K562 (cell line): ENCODE results near the gene EPN2. TPM values are rescaled to one million over a fixed set of nuclear protein-coding genes. Genes with fewer than 3 reads are reported as not detected.

ENCODE experiments used
- ATAC-seq: fragments of 200-7000 bp; cut with Tn5 transposase; 3 replicates; pipeline ENCODE4 v1.9.1; 2020; ENCODE audit warnings: moderate library complexity
- BruUV-seq: library from RNA; stranded (reverse); fragments of 400-500 nt; replicated peaks from 2 replicates; lab custom pipeline; 2021; lab: Mats Ljungman, UMichigan
- CTCF ChIA-PET: fragments of 300-600 bp; formaldehyde crosslinking; extraction: SDS; loops from one replicate; lab custom pipeline; 2021; ENCODE audit warnings: low intra/inter-chr PET ratio; lab: Yijun Ruan, JAX
- POLR2A ChIA-PET: fragments of 300-600, 350-650 bp; sonication (Branson Sonifier 250); formaldehyde crosslinking; extraction: SDS; loops from one replicate; lab custom pipeline; 2021; ENCODE audit warnings: antibody characterized with exemption, inconsistent platforms; lab: Yijun Ruan, JAX
- DNase-seq, 4 experiments: peaks; one replicate each; pipeline versions ENCODE4 v3.0.0 to v3.0.0-alpha.2; 2011 to 2018; ENCODE audit warnings: low spot score in 3 of 4, mixed read lengths in 3 of 4; ENCODE audit errors: extremely low read depth in 1 of 4
- FAIRE-seq: peaks from 2 replicates; lab custom pipeline; 2011; peaks lifted over from hg19 to GRCh38; lab: Jason Lieb, UNC
- H2AFZ ChIP-seq: 2 replicates; pipeline ENCODE4 v1.6.0; 2011; ENCODE audit warnings: low read depth, low read length, control low read depth, inconsistent platforms
- H3K27ac ChIP-seq: fragments of 200-600 bp; 3 replicates; pipeline ENCODE4 v1.8.0; 2011; ENCODE audit warnings: low read depth, mild to moderate bottlenecking, control low read depth, inconsistent platforms, low read length, moderate library complexity, mixed read lengths; ENCODE audit errors: extremely low read depth
- H3K27me3 ChIP-seq, 2 experiments: fragments of 300-600 bp in 1 of 2; 2 replicates in 1 of 2; 3 replicates in 1 of 2; pipeline versions ENCODE4 v1.6.0 to v1.8.0; 2011; ENCODE audit warnings: inconsistent platforms in 2 of 2, low read length in 2 of 2, mild to moderate bottlenecking in 1 of 2, mixed read lengths in 1 of 2, moderate library complexity in 1 of 2; ENCODE audit not compliant: control insufficient read depth in 2 of 2, insufficient read depth in 2 of 2
- H3K36me3 ChIP-seq: fragments of 300-600 bp; 3 replicates; pipeline ENCODE4 v1.8.0; 2011; ENCODE audit warnings: mild to moderate bottlenecking, low read length, inconsistent platforms; ENCODE audit not compliant: control insufficient read depth, insufficient read depth
- H3K4me1 ChIP-seq, 2 experiments: fragments of 200-600 bp in 1 of 2; replicated peaks in 1 of 2; 2 replicates in 1 of 2; 3 replicates in 1 of 2; pipeline versions ENCODE4 v1.5.1 to v1.8.0; 2011; ENCODE audit warnings: inconsistent platforms in 2 of 2, low read length in 2 of 2, mild to moderate bottlenecking in 1 of 2, mixed read lengths in 1 of 2, moderate library complexity in 1 of 2; ENCODE audit not compliant: control insufficient read depth in 2 of 2, insufficient read depth in 2 of 2
- H3K4me2 ChIP-seq: 2 replicates; pipeline ENCODE4 v1.6.1; 2011; ENCODE audit warnings: low read length, control low read depth, inconsistent platforms, mixed read lengths; ENCODE audit not compliant: insufficient read depth
- H3K4me3 ChIP-seq: fragments of 200-600 bp; sonication (generic), shearing (Covaris generic); 2 replicates; pipeline ENCODE4 v1.5.1; 2016; ENCODE audit warnings: control low read depth, inconsistent platforms
- H3K79me2 ChIP-seq: fragments of 200-600 bp; 3 replicates; pipeline ENCODE4 v1.8.0; 2011; ENCODE audit warnings: low read length, inconsistent platforms; ENCODE audit not compliant: control insufficient read depth, insufficient read depth
- H3K9ac ChIP-seq, 2 experiments: 2 replicates each; pipeline versions ENCODE4 v1.6.0 to v1.6.1; 2011; ENCODE audit warnings: low read depth in 2 of 2, low read length in 2 of 2, control low read depth in 1 of 2, inconsistent platforms in 1 of 2, mild to moderate bottlenecking in 1 of 2, mixed read lengths in 1 of 2; ENCODE audit not compliant: insufficient read depth in 1 of 2
- H3K9me1 ChIP-seq: one replicate; pipeline ENCODE4 v1.6.0; 2011; ENCODE audit warnings: inconsistent platforms, mild to moderate bottlenecking, low read length, moderate library complexity; ENCODE audit not compliant: control insufficient read depth, insufficient read depth
- H3K9me3 ChIP-seq: replicated peaks from 2 replicates; pipeline ENCODE4 v1.5.1; 2011; ENCODE audit warnings: low read depth, low read length, inconsistent platforms; ENCODE audit not compliant: control insufficient read depth, insufficient read depth
- H4K20me1 ChIP-seq: replicated peaks from 2 replicates; pipeline ENCODE4 v1.6.1; 2011; ENCODE audit warnings: low read length, inconsistent platforms, mixed read lengths; ENCODE audit not compliant: control insufficient read depth, insufficient read depth
- CCNT2 ChIP-seq: IDR thresholded peaks from 2 replicates; pipeline ENCODE4 v1.6.1; 2011; ENCODE audit warnings: borderline replicate concordance, low read depth, mild to moderate bottlenecking, moderate library complexity, mixed read lengths, low read length; ENCODE audit not compliant: insufficient read length; ENCODE audit errors: extremely low read depth
- EGR1 ChIP-seq: fragments of 450-650 bp; conservative IDR thresholded peaks from 2 replicates; pipeline ENCODE4 v1.6.1; 2017; ENCODE audit warnings: mild to moderate bottlenecking
- ESRRA ChIP-seq: fragments of 450-650 bp; IDR thresholded peaks from 2 replicates; pipeline ENCODE4 v1.6.1; 2014; ENCODE audit warnings: low read depth, mild to moderate bottlenecking, moderate library complexity, borderline replicate concordance
- ESRRB ChIP-seq: fragments of 250-450 bp; sonication (Bioruptor Pico); IDR thresholded peaks from 2 replicates; pipeline ENCODE4 v1.5.0; 2020; ENCODE audit warnings: mild to moderate bottlenecking, moderate library complexity, borderline replicate concordance
- ETS2 ChIP-seq: IDR thresholded peaks from 2 replicates; pipeline ENCODE4 v1.6.1; 2016; ENCODE audit warnings: borderline replicate concordance, missing genetic modification characterization, mild to moderate bottlenecking, moderate library complexity, missing compliant biosample characterization; ENCODE audit not compliant: poor library complexity, severe bottlenecking
- ILK ChIP-seq: fragments of 450-650 bp; IDR thresholded peaks from 2 replicates; pipeline ENCODE4 v1.6.1; 2016; ENCODE audit warnings: missing genetic modification characterization, low read depth, mild to moderate bottlenecking, missing compliant biosample characterization, moderate library complexity, borderline replicate concordance
- MEF2D ChIP-seq: conservative IDR thresholded peaks from 2 replicates; pipeline ENCODE4 v1.6.1; 2016; ENCODE audit warnings: low read depth, missing genetic modification characterization, missing compliant biosample characterization
- RFX7 ChIP-seq: fragments of 250-450 bp; sonication (Bioruptor Pico); IDR thresholded peaks from 2 replicates; pipeline ENCODE4 v1.5.1; 2021; ENCODE audit warnings: mild to moderate bottlenecking
- RNF2 ChIP-seq: sonication (generic); IDR thresholded peaks from 2 replicates; pipeline ENCODE4 v1.6.1; 2016
- RUNX1 ChIP-seq: sonication (generic); IDR thresholded peaks from 2 replicates; pipeline ENCODE4 v1.6.1; 2016; ENCODE audit warnings: antibody characterized with exemption, low read depth
- TAF9B ChIP-seq: fragments of 450-650 bp; IDR thresholded peaks from 2 replicates; pipeline ENCODE4 v1.6.1; 2018; ENCODE audit warnings: mild to moderate bottlenecking; ENCODE audit not compliant: partially characterized antibody
- TOE1 ChIP-seq, 2 experiments: fragments of 450-650 bp in 1 of 2; sonication (generic) in 1 of 2; formaldehyde crosslinking in 1 of 2; IDR thresholded peaks; 2 replicates each; pipeline versions ENCODE4 v1.7.1 to v1.8.0; 2016 to 2022; ENCODE audit warnings: borderline replicate concordance in 2 of 2, mild to moderate bottlenecking in 2 of 2, antibody characterized with exemption in 1 of 2, inconsistent platforms in 1 of 2, low read depth in 1 of 2, missing genetic modification reagents in 1 of 2, moderate library complexity in 1 of 2
- ZNF212 ChIP-seq: fragments of 450-650 bp; formaldehyde crosslinking; IDR thresholded peaks from 2 replicates; pipeline ENCODE4 v1.4.0; 2020; ENCODE audit warnings: mild to moderate bottlenecking
- ZNF507 ChIP-seq: conservative IDR thresholded peaks from 2 replicates; pipeline ENCODE4 v1.6.1; 2017; ENCODE audit warnings: missing genetic modification characterization, missing compliant biosample characterization
- WGBS: fragments of 100-300 bp; shearing (Covaris generic); methylation state at CpG from one replicate; pipeline ENCODE4 v1.1.6; 2016; ENCODE audit warnings: low coverage, mixed read lengths; ENCODE audit not compliant: insufficient coverage; ENCODE audit errors: missing lambda C conversion rate; 5-methylcytosine and 5-hydroxymethylcytosine counted together
- in situ Hi-C: fragments of 300-500 bp; cut with MboI; formaldehyde crosslinking; loops from 4 replicates; pipeline ENCODE4 v1.15.0; 2018; ENCODE audit warnings: inconsistent platforms, mixed read lengths
- intact Hi-C: fragments of 100-400 bp; cut with micrococcal nuclease; formaldehyde crosslinking; loops from 2 replicates; pipeline ENCODE4 v1.14.2; 2022
- polyA plus RNA-seq, 8 experiments: library from polyadenylated mRNA; depleted of rRNA in 4 of 8; stranded (reverse) in 5 of 8; unstranded in 3 of 8; fragments of >200 nt; fragmentation: Nextera tagmentation in 2 of 8; fragmentation: Illumina TruSeq in 1 of 8; extraction: Ambion mirVana in 2 of 8; extraction: Trizol in 1 of 8; gene quantifications; 2 replicates each; pipeline versions ENCODE4 v1.2.1 to v1.2.3, GENCODE V29; 2011 to 2014; ENCODE audit warnings: inconsistent platforms in 1 of 8, missing spikeins in 1 of 8
- total RNA-seq, 7 experiments: library from RNA; depleted of rRNA in 6 of 7; stranded (reverse); fragments of >200 nt in 6 of 7; fragmentation: Illumina TruSeq in 2 of 7; extraction: Trizol in 2 of 7; gene quantifications; 2 replicates each; pipeline versions ENCODE4 v1.2.1 to v1.2.3, GENCODE V29; 2011 to 2021; ENCODE audit warnings: low replicate concordance in 1 of 7

EPN2 gene
- total and polyA plus RNA-seq, 9 of the 15 experiments (the other 6 are each of a cell fraction or from before 2014, with no cell fraction given) = 1.0 to 12.9 (median 8.9) TPM

DNA sequence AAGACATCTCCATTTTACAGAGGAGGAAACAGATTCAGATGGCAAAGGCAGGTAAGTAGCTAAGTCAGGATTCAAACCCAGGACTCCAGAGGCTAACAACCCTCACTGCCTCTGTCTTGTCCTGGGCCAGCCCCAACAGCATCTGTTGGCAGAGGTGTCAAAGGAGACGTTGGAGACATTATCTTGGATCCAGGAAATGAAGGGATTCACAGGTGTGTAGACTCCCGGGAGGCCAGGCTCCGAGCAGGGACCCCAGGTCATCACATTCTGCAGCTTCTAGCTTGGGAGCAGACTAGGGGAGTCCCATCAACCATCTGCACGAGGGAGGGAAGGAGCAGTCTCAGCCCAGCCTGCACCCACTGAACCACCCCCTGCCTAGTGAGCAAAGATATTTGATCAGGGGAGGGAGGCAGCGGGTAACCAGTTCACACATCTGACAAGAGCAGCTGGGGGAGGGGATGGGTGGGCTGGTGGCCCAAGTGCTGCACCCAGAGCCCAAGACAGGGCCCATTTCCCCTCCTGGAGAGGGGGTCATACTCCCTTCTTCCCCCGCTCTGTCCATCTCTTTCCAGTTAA is 126.4 kb downstream of the EPN2 start:
- no peak for TF ChIP-seq RFX7 (CRISPR knock-in tag)
- TF ChIP-seq ESRRB = no peak
- no peak for TF ChIP-seq ESRRA
- TF ChIP-seq ZNF212 = no peak
- TF ChIP-seq ZNF507 (tag) = no peak
- no peak for TF ChIP-seq EGR1
- no peak for TF ChIP-seq ETS2 (tag)
- TF ChIP-seq ILK (tag) = no peak
- TF ChIP-seq TAF9B = no peak
- no peak for TF ChIP-seq TOE1 (IDR thresholded peaks at IDR 0.05; ENCODE audit: borderline replicate concordance)
- TF ChIP-seq TOE1 (CRISPR knock-in tag; IDR thresholded peaks at IDR 0.05; ENCODE audit: borderline replicate concordance, low read depth) = no peak
- no peak for TF ChIP-seq CCNT2
- TF ChIP-seq RUNX1 = no peak
- TF ChIP-seq RNF2 = no peak
- TF ChIP-seq MEF2D (tag) = no peak
- Histone ChIP-seq H3K36me3 (no peaks in the 10 kb centered on the region), H4K20me1 (no peaks in the 10 kb centered on the region), H3K4me2 (0 out of 2 replicates have a peak overlapping the region, but pooled peaks have one; percentile 91), H3K9me3 (no peaks in the 10 kb centered on the region), H3K9me1 (no peaks in the 10 kb centered on the region), H2AFZ (no peak overlapping the region; the same call in none of the 2 replicates), H3K9ac (no peak overlapping the region), H3K79me2 (peaks cover 9% of the 10 kb centered on the region; the same call in 2 of the 3 replicates), H3K27me3 (no peaks in the 10 kb centered on the region), H3K27ac (no peak overlapping the region), H3K4me3 (no peak overlapping the region), H3K4me1 (peaks cover 6 to 24% of the 10 kb centered on the region in 2 experiments; a peak in 4 of 5 replicates)
- BruUV-seq = no TSS peak
- in situ Hi-C loops (loop anchor here (5.0 to 10.0 kb wide), 2 partner anchors 84 to 401 kb away; no protein-coding TSS in a partner anchor), intact Hi-C loops (loop anchor here (1.0 kb wide), 1 partner anchor 84 kb away; no protein-coding TSS in a partner anchor)
- FAIRE-seq (no peak), ATAC-seq (no peak), DNase-seq (no peak)
- ChIA-PET POLR2A (interaction anchor here (1.1 to 2.1 kb wide), 2 partner anchors 14 to 115 kb away, joined by 6 to 11 read pairs; partner anchors contain the start of gene MAPK7), CTCF (interaction anchor here (0.8 to 2.5 kb wide), 2 partner anchors 83 to 106 kb away, joined by 4 to 14 read pairs; no protein-coding TSS in a partner anchor)
- 11% methylated on average over 5 of the region's 6 CpGs for WGBS
